Medulla oblongata (tissue), 1 donor: ENCODE data around the gene NEK7.
A peak's percentile ranks its signal among the peaks of the same experiment; 100 is the strongest.
"Not testable (repeated sequence)": the region's sequence is repeated elsewhere in the genome, so short reads cannot be mapped to it uniquely, and the experiment has no call there.

ENCODE experiments used
- DNase-seq: peaks from one replicate; pipeline ENCODE4 v3.0.0-alpha.2; 2015; ENCODE audit errors: extremely low spot score

The NEK7 gene

DNA sequence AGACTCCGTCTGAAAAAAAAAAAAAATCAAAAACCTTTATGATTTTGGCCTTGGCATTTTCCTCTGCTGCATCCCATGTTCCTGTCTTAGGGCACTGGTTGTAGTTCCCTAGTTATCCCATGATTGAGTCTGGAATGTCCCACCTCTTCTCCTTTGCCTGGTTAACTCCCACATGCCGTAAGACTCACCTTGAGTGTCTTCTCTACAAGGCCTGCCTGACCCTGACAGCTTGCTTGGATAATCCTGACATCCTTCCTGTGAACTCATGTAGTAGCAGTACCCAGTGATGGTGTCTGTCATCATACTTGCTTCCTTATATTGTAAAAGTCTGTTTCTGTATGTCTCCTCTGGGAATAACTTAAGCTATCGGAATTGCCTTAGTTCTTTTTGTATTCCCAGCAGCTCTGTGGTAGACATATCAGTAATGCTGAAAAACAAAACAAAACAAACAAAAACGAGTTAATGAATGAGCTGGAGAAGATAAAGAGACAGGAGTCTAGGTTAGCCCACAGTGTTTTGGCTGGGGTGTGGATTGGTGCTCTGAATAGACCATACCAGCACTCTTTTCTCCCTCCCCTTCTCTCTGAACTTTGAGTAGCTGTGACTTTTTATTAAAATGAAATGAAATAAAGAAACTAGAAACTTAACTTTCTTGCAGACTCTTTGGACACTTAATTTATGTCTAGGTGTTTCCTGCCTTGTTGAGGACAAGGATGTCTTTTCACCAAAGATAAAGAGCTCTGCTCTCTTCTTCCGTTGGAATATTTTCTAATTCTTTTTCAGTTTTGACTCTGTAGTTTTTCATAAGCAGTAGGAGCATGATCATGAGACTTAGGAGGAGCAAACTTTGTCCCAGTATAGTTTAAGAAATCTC, 15.1 kb downstream of the NEK7 start:
- no peak for DNase-seq

DNA sequence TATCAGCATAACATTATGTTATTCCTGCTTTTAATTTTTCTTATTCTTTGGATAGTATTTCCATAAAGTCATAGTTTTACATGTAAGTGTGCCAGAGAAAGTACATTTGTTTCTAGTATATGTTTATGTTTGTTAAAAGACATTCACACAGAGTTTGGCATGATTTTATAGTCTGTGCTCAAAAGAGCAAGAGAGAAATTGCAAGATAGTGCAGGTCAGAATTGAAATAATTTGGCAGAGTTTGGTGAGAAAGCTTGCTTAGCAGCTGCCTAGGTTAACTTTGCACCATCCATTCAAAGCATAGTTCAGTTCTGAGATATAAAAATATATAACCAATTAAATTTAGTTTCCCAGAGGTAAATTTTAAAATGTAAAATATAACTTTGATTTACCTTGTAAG, 17.0 kb downstream of the NEK7 start:
- no peak for DNase-seq

DNA sequence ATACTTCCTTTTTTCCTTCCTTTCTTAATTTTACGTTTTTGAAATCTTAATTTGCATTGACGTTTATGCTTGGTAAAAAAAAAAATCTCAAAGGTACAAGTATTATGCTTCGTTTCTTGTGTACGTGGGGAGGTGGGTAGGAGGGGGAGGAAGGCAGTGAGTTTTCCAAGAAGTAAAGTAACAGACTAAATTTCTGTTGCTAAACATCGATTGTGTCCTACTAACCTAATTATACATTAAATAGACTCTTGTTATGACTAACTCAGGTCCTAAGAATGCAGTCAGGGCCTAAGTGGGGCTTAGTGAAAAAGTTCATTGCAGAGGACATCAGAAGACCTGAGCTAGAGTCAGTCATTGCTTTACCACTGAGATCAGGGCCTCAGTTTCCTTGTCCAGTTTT, 17.5 kb downstream of the NEK7 start:
- DNase-seq = no peak

DNA sequence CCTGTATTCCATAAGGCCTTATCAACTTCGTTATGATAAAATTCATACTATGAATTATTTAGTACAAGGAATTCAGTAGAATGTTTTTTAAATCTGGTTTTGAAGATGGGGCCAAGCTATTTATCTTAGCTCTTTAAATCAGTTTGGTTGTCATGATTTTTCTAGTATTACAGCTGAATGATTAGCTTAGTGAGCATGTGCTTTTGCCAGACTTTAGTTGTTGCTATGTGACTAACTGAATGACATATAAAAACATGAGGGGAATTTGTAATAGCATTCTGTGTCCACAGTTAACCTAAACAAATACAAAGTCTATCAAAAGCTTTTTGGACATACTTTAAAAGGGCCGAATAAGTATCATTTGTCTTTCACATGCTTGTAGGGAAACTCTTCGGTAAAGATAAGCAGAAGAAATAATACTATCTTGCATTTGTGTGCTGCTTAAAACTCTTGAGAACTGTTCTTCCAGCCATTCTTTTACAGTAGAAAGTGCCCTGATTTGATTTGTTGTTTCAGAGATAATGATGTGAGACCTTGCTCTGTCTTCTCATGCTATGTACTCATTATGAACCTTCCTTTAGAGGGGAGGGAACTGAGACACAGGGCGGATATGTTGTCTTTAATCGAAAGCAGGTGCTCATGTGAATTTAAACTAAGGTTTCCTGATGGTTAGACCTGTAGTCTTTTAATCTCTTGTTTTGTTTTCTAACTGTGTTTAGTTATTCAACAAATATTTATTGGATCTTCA, 18.8 kb downstream of the NEK7 start:
- DNase-seq = no peak

DNA sequence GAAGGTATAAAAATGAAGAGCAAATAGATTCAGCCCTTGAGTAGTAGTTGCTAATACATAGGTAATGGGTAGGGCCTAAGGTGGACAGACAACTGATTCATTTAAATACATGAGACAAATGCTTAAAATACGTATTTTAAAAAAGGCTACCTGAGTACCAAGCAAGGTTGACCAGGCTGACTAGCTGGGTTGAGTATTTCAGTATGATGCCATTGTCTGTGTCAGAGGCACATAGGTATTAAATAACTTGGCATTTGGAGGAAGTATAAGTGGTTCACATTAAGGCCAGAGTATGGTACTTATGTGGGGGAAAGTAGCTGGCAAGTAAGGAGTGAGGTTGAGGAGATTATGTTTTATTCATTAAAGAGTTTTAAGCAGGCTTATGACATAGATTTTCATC, 19.4 kb downstream of the NEK7 start:
- DNase-seq = no peak

DNA sequence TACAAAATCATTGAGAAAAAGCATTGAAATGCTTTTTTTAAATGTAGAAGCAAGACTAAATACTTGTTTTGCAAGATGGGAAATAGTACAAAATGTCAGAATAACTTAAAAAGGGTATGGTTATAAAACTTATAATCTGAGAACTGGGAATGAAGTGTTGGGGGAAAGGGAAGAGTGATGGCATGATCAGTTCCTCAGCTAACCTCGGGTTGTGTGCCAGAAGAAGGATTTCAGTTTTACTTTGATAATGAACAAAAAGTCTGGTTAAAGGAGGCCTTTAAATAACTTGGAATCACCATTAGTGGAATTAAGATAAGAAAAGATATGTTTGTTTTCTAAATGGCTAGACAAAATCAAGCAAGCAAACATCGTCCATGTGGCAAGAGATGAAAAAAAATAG, 20.7 kb downstream of the NEK7 start:
- DNase-seq = no peak

DNA sequence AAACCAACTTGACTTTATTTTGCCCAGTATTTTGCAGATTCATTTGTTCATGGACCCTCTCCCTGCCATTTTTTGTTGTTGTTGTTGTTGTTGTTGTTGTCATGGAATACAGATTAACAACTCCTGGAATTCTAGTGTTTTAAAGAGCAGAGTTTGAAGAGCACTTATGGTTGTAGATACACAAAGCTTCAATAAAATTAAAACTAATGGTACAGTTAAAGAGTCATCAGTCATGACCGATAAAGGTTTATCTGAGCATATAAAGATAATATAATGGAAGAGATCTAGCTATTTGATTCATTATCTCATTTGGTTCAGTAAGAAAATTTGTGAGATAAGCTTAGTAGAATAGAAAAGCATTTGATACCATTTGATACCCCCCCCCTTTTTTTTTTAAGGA, 21.8 kb downstream of the NEK7 start:
- DNase-seq = no peak

DNA sequence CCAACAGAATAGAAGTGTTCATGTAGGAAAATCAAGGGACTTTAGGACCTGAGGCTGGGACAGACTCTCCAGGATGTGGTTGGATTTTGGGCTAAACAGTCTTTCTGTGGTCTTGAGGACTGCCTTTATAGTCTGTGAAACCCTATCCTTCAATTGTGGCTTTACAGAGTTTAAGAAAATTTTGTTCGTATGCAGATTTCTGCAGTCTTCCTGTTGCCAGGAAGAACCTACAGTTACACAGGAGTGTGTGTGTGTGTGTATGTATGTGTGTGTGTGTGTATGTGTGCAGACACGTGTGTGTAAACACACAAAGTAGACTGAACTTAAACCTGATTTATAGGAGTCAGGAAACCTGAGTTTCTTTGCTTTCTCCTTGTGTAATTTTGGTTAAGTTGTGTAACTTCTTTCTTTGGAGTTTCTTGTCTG, 22.8 kb downstream of the NEK7 start:
- no peak for DNase-seq

DNA sequence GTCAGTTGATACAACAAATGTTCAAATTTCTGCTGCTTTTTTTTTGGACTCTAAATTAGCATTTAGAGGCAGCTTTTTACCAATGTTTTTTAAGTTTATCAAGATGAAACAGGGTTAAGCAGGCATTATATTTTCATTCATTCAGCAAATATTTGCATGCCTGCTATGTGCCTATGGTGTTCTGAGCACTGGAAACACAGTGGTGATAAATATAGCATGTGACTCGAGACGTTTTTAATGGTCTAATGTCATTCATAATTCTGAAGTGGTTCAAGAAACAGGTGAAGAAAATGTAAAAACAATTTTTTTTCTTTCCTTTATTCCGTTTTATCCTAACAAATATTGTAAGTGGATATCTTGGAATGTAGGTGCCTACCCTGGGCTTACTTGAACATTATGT, 26.8 kb downstream of the NEK7 start:
- DNase-seq = no peak

DNA sequence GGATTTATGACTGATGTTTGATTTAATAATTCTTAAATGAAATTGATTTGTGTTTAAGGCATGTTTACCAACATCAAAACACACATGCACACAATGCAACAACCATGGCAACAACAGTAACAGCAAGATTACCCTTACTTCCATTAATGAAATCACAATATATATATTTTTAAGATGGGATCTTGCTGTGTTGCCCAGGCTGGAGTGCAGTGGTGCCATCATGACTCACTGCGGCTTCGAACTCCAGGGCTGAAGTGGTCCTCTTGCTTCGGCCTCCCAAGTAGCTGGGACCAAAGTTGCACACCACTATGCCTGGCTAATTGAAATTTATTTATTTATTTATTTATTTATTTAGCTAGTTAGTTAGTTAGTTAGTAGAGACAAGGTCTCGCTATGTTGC, 27.7 kb downstream of the NEK7 start:
- DNase-seq = no peak

DNA sequence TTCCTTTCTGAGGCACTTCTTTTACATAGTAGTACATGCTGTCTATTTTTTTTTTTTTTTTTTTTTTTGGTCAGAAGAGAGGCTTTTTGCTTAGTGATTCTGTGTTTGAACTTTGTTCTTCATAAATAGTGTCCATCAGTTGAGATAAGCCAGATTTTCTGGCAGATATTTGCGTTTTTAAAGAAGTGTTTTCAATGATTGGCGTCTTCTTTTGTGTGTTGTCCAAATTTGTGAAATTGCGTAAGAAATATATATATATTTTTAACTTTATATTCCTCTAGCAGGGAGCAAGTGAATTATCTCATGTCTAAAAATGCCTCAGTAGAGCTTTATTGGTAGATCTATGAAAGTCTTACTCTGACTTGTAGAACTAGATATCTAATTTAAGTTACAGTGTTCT, 28.3 kb downstream of the NEK7 start:
- DNase-seq = no peak

DNA sequence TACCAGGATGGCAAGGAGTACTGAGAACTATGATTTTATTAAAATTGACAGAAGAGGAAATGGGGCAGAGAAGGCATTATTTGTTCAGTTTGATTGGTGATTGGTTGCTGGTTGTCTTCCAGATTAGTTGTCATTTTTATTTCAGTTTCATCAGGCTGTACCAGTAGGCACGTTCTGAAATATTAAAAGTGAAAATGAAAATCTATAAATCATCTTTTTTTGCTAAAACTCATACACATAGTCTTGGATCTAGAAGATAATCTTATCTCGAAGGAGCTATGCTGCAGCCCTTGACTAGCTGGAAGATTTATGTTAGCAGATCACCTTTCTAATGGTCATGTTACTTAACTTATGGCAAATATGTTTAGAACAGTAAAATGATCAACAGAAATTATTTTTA, 29.0 kb downstream of the NEK7 start:
- no peak for DNase-seq

DNA sequence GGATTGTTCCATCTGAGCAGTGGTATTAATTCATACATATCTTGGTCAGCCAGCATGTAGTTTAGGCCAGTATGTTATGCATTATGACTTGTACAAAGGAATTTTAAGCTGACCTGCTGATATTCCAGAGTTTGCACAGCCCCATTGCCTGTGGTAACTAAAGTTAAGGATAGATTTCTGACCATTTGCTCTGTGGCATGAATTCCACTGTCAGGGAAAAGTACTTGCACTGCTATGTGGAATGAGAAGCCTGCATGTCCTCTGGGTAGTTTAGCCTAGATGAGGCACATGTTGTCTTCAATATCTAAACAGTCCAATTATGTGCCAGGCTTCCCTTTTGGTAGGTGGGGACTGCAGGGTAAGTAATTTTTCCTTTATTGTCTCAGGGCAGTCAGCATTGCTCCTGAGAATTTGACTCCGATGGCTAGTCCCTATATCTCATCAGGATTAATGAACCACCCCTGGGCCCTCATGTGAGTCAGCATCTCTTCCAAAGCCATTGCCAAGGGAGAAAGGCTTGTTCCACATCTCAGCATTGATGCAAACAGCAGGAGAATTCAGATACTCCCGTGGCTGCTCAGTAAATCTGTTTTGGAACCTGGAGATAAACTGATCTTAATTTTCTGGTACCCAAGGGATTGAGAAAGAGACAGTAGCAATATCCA, 30.2 kb downstream of the NEK7 start:
- DNase-seq = no peak

DNA sequence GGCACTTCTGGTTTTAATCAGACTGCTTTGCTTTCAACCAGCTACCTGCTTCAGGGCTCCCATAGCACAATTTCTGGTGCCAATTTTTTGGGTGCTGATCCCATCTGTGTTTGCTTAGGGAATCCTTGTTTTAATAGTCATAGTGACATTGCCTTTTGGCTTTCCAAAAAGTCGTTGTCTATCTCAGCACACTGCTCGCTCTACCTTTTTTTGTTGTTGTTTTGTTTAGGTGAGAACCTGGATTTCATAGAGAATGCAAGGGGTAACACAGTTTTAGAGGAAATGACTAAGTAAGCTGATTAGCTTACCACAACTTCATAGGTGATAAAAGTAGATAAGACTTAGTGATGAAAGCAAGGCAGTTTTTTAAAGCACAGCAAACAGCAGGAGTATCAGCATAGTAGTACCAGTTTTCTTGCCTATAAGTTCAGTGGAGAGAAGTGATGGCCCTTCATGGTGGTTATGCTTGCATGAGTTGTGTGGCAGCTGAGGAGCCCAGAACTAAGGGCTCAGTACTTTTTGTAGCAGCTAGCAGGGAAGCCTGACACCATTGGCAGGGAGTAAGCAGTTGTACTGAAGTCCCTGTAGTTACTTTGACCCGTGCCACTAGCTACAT, 31.3 kb downstream of the NEK7 start:
- DNase-seq = no peak

DNA sequence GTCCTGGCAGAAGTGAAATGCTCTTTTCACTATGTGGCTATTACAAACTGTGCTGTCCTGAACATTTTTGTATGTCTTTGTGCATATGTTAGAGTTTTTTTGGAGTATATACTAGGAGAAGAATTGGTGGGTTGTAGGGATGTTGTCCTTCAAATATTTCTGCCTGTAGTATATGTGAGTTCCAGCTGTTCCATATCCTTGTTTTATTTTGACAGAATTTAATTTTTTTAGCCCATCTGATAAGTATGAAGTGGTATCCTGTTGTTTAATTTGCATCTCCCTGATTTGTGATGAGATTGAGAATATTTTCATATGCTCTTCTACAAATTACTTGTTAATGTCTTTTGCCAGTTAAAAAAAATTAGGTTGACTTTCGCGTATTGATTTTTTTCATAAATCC, 34.3 kb downstream of the NEK7 start:
- no peak for DNase-seq

DNA sequence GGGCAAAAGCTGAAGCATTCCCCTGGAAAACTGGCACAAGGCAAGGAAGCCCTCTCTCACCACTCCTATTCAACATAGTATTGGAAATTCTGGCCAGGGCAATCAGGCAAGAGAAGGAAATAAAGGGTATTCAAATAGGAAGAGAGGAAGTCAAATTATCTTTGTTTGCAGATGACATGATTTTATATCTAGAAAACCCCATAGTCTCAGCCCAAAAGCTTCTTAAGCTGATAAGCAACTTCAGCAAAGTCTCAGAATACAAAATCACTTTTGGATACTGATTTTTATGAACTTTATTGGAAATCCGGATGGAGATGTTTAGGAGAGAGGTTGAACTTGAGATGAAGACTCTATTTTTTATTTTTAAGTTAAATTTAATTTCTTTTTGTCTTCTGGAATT, 37.1 kb downstream of the NEK7 start:
- DNase-seq = not testable (repeated sequence)

DNA sequence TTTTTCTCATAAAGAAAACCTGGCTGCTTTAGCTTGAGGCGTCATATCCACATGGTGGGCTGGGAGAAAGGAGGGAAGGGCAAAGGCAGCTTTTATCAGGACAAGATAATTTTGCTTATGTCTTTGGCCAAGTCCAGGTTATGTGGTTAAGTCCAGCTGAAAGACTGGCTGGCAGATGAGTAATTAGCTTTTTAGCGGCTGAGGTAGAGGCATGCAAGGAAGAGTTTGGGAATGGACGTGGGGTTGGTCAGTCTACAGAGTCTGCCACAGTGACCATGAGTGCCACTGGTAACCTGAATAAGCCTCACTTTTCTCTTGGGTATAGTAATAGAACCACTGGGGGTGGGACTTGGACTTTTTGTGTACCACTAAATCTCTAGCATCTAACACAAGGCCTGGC, 39.8 kb downstream of the NEK7 start:
- no peak for DNase-seq

DNA sequence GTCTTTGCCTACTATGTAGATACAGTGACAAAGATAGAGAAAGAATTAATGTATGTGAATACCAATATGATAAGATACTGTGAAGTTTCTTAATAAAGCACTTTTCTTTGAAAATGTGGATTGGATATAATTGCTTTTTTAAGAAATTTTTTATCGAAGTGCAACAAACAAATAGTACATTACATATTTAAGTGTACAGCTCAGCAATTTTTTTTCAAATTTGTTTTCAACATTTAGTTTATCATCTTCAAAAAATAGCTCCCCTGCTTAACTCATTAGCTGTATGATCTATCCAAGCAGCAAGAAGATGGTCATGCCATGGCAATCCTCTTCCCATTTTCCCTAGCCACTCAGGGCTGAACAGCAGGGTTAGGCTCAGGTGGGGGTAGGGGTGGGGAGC, 40.5 kb downstream of the NEK7 start:
- no peak for DNase-seq

DNA sequence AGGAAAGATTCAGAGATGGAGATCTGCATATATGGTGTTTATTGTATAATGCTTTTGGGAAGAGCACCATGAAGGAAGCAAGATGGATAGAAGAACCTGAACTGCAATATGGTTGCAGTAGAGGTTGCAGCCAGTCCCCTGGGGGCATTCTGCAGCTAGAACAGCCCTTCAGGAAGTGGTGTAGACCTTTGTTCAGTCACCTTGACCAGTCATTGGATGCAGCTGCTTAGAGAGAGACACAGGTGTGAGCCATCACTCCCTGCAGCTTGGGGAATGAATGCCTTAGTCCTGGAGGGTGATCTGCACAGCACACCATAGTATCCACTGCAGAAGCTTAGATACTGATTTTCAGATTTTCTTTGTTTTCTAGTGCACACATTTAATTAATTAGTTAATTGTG, 42.3 kb downstream of the NEK7 start:
- DNase-seq = no peak

DNA sequence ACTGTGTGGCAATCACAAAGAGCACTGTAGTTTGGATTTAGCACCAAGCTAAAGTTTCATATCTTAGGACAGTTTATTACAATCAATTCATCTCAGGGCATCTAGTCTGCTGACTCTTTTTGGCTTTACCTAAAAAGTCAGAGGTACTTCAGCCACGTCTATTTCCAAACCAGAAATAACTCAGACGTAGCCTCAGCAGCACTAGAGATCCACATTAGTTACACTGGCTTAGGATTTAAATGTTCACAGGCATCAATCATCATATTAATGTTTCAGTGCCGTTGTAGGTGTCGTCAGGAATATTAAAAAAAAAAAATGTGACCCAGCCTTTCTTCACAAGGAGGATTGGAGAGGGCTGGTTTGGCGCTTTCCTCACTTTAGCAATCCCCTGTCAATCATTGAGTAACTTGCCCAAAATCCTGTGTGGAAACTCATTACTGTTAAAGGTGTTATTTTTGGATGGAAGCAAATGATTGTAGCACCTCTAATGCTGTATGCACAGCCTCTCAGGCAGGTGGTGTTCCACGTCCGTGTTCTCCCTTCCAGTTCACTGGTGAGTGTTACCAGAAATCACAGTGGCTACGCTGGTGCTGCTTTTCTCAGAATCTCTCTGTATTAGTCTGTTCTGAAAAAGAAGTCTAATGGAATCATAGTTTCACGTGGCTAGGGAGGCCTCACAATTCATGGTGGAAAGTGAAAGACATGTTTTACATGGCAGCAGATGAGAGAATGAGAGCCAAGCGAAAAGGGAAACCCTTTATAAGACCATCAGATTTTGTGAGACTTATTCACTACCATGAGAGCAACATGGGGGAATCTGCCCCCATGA, 45.4 kb downstream of the NEK7 start:
- no peak for DNase-seq

DNA sequence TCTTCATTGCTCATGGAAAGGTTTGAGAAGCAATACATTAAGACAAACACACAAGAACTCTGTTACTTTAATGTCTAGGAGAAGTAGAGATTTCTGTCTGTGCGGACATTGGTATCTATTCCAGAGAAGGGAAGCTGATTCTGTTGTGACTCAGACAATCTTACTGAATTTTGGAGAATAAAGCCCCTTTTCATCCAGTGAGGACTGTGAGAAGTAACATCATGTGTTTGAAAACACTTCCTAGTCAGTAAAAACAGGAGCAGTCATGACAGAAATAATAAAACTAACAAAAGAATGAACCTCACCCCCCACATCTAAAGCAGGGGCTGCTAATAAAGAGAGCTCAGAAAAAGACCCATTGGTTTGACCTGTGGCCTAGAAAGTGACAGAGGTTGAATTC, 46.6 kb downstream of the NEK7 start:
- peak; percentile 52 for DNase-seq
